Measurements from ENCODE around the gene PPP2R2C. TPM values are rescaled to one million over a fixed set of nuclear protein-coding genes. Genes with fewer than 3 reads are reported as not detected.

PPP2R2C gene
- total and polyA plus RNA-seq, 10 of the 15 experiments (the other 5 are each of a cell fraction or from before 2014, with no cell fraction given), result 0.13 to 0.15 TPM; not detected in 8

DNA sequence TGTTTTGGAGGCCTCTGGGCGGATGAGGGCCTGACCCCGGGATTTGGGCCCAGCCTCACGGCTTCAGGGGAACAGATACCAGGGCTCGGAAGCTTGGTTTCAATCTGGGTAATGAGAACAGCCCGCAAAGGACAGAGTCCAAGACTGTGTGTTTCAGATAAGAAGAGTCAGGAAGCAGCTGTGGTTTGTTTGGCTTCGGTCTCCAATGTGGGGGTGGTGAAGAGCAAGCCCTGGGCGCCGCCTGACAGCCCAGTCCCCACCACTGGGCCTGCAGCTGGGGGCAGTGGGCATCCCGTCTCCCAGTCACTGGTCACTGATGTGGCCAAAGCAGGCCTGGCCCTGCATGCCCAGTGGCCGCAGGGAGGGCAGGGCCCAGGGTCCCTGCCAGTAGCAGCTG lies 193.6 kb downstream of the PPP2R2C start (continued):
- TF ChIP-seq SIX5 (IDR thresholded peaks at IDR 0.05; ENCODE audit: low read depth, low read length, severe bottlenecking), result no peak
- peak; percentile 87 for TF ChIP-seq IKZF1 (conservative IDR thresholded peaks at IDR 0.05)
- TF ChIP-seq FOXK2 (IDR thresholded peaks at IDR 0.05), result no peak
- no peak for TF ChIP-seq NBN (IDR thresholded peaks at IDR 0.05)
- no peak; the same call in 1 of the 2 replicates for TF ChIP-seq LARP7 (IDR thresholded peaks at IDR 0.05)
- 0 out of 2 replicates have a peak, but pooled peaks have one; percentile 31 for TF ChIP-seq BCL11A (IDR thresholded peaks at IDR 0.05; ENCODE audit: low read depth, low read length)
- TF ChIP-seq PAX5 (IDR thresholded peaks at IDR 0.05; ENCODE audit: borderline replicate concordance, low read depth, low read length), result peak; percentile 40; the same call in 1 of the 2 replicates
- no peak for TF ChIP-seq CBX3 (IDR thresholded peaks at IDR 0.05; ENCODE audit: borderline replicate concordance, low read depth)
- no peak for TF ChIP-seq JUND (IDR thresholded peaks at IDR 0.05; ENCODE audit: low read depth, low read length)
- no peak for TF ChIP-seq IRF5 (IDR thresholded peaks at IDR 0.05; ENCODE audit: borderline replicate concordance)
- no peak for TF ChIP-seq HDAC2 (IDR thresholded peaks at IDR 0.05)
- no peak for TF ChIP-seq ZBTB11 (CRISPR knock-in tag; IDR thresholded peaks at IDR 0.05)
- TF ChIP-seq, protein P1, sequence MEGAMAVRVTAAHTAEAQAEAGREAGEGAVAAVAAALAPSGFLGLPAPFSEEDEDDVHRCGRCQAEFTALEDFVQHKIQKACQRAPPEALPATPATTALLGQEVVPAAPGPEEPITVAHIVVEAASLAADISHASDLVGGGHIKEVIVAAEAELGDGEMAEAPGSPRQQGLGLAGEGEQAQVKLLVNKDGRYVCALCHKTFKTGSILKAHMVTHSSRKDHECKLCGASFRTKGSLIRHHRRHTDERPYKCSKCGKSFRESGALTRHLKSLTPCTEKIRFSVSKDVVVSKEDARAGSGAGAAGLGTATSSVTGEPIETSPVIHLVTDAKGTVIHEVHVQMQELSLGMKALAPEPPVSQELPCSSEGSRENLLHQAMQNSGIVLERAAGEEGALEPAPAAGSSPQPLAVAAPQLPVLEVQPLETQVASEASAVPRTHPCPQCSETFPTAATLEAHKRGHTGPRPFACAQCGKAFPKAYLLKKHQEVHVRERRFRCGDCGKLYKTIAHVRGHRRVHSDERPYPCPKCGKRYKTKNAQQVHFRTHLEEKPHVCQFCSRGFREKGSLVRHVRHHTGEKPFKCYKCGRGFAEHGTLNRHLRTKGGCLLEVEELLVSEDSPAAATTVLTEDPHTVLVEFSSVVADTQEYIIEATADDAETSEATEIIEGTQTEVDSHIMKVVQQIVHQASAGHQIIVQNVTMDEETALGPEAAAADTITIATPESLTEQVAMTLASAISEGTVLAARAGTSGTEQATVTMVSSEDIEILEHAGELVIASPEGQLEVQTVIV (IDR thresholded peaks at IDR 0.05; ENCODE audit: borderline replicate concordance, partially characterized antibody), result no peak
- TF ChIP-seq EP300 (IDR thresholded peaks at IDR 0.05; ENCODE audit: borderline replicate concordance in 1 of 2, control insufficient read depth in 1 of 2, low read depth in 2 of 2, low read length in 2 of 2), result peak in 1 of 2 experiments; percentile 39; a peak in 2 of 4 replicates
- TF ChIP-seq, protein P2, sequence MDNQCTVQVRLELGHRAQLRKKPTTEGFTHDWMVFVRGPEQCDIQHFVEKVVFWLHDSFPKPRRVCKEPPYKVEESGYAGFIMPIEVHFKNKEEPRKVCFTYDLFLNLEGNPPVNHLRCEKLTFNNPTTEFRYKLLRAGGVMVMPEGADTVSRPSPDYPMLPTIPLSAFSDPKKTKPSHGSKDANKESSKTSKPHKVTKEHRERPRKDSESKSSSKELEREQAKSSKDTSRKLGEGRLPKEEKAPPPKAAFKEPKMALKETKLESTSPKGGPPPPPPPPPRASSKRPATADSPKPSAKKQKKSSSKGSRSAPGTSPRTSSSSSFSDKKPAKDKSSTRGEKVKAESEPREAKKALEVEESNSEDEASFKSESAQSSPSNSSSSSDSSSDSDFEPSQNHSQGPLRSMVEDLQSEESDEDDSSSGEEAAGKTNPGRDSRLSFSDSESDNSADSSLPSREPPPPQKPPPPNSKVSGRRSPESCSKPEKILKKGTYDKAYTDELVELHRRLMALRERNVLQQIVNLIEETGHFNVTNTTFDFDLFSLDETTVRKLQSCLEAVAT (IDR thresholded peaks at IDR 0.05), result peak; percentile 52; the same call in 1 of the 2 replicates
- no peak for TF ChIP-seq MXI1 (IDR thresholded peaks at IDR 0.05; ENCODE audit: low read depth, low read length)
- peak; percentile 62 for TF ChIP-seq RELB (IDR thresholded peaks at IDR 0.05; ENCODE audit: low read depth)
- TF ChIP-seq CEBPB (IDR thresholded peaks at IDR 0.05; ENCODE audit: borderline replicate concordance in 1 of 2, low read depth in 2 of 2, low read length in 2 of 2), result no peak
- no peak for TF ChIP-seq RELA (IDR thresholded peaks at IDR 0.05; ENCODE audit: borderline replicate concordance, partially characterized antibody)
- TF ChIP-seq HDAC6 (IDR thresholded peaks at IDR 0.05; ENCODE audit: unreplicated experiment), result no peak
- no peak for TF ChIP-seq ZNF622 (IDR thresholded peaks at IDR 0.05)

All from GM12878 (cell line).